Measurements from ENCODE around the gene STARD3NL.

DNA sequence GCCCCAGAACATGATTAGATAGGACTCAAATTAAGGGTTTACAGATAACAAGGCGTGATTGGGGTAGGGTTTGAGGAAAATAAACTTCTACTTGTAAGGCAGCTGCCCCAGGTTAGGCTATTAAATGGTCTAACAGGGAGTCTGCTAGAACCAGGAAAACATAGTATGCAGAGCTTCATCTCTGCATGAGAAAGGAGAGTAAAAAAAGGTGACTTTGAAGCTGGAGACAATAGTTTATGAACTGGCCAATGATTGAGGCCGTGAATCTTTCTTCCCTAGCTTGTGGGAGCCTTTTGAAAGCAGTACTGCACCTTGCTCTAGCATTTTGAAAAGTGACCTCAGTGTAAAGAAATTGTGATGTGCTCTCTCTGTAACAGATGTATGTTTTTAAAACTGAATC, 48.5 kb upstream of the STARD3NL start:
- TF ChIP-seq EZH2 (IDR thresholded peaks at IDR 0.05; ENCODE audit: insufficient read depth, poor library complexity, severe bottlenecking) (no peak), EZH2phosphoT487 (IDR thresholded peaks at IDR 0.05; ENCODE audit: insufficient read depth, low read depth) (no peak)

Data from GM23248 (cell line).